ENCODE measurements around the gene MAD1L1.

GRCh38 chr7:1909476-1909875 lies 323.3 kb downstream of the MAD1L1 start:
- TF ChIP-seq CTCF (tag by site-specific recombination; IDR thresholded peaks at IDR 0.05) (no peak), ZNF514 (tag by site-specific recombination; IDR thresholded peaks at IDR 0.05) (no peak), ZNF791 (tag by site-specific recombination; IDR thresholded peaks at IDR 0.05) (no peak), ZNF549 (tag by site-specific recombination; IDR thresholded peaks at IDR 0.05) (no peak), KLF10 (tag by site-specific recombination; IDR thresholded peaks at IDR 0.05) (no peak), REST (tag by site-specific recombination; IDR thresholded peaks at IDR 0.05) (no peak), ZNF776 (tag by site-specific recombination; IDR thresholded peaks at IDR 0.05; ENCODE audit: borderline replicate concordance) (no peak), EGR2 (tag by site-specific recombination; IDR thresholded peaks at IDR 0.05; ENCODE audit: low read depth) (no peak), ZBTB20 (tag by site-specific recombination; IDR thresholded peaks at IDR 0.05) (no peak), ZNF140 (tag by site-specific recombination; IDR thresholded peaks at IDR 0.05) (no peak), MYNN (tag by site-specific recombination; IDR thresholded peaks at IDR 0.05; ENCODE audit: borderline replicate concordance) (no peak), KLF1 (tag by site-specific recombination; IDR thresholded peaks at IDR 0.05) (no peak), ZNF311 (tag by site-specific recombination; IDR thresholded peaks at IDR 0.05; ENCODE audit: borderline replicate concordance) (no peak), PRDM4 (tag by site-specific recombination; IDR thresholded peaks at IDR 0.05) (no peak)

Measured in HEK293 (cell line).